T-helper 1 cell (primary cell): ENCODE results near the gene CDC45.

ENCODE experiments used
- DNase-seq, 5 donors: peaks; one replicate each; pipeline ENCODE4 v3.0.0-alpha.2; 2012 to 2020

Gene CDC45

DNA sequence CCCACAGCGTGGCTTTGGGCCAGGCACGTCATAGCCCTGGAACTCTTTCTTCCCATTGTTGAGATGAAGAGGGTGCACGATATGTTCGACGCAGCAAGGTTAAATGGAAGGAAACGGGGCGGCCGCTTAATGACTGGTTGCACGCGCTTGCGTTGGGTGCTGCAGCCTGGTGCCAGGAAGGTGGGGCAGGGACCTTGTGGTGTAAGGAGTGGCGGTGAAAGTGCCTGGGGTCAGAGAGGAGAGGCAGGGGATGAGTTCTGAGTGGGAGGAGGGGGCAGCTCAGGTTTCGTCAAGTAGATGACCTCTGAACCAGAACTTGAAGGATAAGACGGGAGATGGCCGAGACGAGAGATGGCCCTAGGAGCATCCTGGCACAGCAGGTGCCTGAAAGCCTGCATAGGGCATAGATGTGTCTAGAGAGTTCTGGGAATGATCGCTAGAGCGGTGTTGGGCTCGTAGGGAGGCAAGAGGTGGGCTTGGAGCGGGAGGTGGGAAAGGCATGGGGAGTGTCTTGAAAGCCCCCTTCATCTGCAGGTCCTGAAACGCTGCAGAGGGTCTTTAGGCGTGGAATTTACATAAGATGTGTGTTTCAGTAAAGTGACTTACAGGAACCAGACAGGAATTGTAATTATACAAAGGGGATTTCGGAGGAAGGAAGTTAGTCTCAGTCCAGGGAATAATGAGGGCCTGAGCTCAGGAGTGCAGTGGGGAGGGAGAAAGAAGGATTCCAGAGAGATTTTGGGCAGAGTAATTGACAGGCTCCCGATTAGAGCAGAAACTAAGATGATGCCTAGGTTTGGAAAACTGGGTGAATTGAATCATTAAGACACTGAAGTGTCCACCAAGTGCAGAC, 87.7 kb downstream of the CDC45 start:
- no peak for DNase-seq

- no peak for DNase-seq
Measured at GRCh38 chr22:19568337-19569275, 88.9 kb downstream of the CDC45 start.

DNA sequence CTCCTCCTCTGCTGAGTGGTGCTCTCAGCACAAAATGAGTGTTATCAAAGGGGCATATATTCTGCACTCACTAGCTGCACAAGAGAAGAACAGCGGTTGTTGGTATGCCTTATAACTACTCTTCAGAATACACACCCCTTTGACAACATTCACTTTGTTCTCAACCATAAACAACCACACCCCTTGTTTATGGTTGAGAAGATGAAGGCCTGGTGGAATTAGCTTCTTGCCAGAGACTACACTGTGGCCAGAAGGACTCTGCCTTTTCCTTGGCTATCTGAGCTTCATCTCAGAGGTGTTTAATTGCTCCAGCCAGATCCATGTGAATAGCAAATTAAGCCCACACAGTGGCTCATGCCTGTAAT, 89.5 kb downstream of the CDC45 start:
- DNase-seq = no peak

GRCh38 chr22:19569976-19570375, 90.3 kb downstream of the CDC45 start:
- no peak for DNase-seq
